ENCODE measurements around the gene EPC1. TPM values are rescaled to one million over a fixed set of nuclear protein-coding genes. Genes with fewer than 3 reads are reported as not detected.
A peak's percentile ranks its signal among the peaks of the same experiment; 100 is the strongest.

Gene EPC1
- total RNA-seq, 2 experiments from 2014 or later: 33.0 to 33.9 TPM

DNA sequence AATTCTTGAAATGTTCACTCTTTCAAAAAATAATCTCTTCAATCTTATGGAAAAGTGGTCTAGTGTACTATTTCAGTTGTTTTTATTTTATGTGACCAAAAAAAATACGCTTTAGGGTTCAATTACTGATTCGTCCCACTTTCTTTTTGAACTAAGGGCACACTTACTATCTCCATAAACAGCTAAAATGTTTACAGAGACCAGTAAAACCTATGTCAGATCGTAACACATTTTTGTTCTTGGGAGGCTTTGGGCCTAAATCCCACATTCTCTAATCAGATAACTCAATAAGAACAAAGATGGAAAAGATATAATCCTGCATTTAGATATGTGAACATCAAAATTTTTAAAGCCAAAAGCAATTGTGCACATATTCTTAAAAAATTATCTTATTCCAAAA, 29.8 kb upstream of the EPC1 start:
- DNase-seq (no peak), ATAC-seq (no peak)
- Mint-ChIP-seq H3K4me3 (no peak overlapping the region), H3K36me3 (ENCODE audit: low read depth) (peaks cover 17% of the 10 kb centered on the region), H3K27ac (peak overlapping the region; percentile 91), H3K4me1 (ENCODE audit: low read depth) (peaks cover 34% of the 10 kb centered on the region), H3K27me3 (no peaks in the 10 kb centered on the region), H3K9me3 (peaks cover 3% of the 10 kb centered on the region)
- ChIA-PET POLR2A (interaction anchor here (1.1 to 3.0 kb wide), 6 partner anchors 11 to 43 kb away, joined by 3 to 18 read pairs (median 4); no protein-coding TSS in a partner anchor), CTCF (interaction anchor here (1.5 to 3.5 kb wide), 2 partner anchors 9 to 58 kb away, joined by 5 to 25 read pairs; no protein-coding TSS in a partner anchor)
- intact Hi-C loops (cut with micrococcal nuclease): loop anchor here (10.0 kb wide), 1 partner anchor 628 kb away; no protein-coding TSS in a partner anchor
- TF ChIP-seq, protein P1, sequence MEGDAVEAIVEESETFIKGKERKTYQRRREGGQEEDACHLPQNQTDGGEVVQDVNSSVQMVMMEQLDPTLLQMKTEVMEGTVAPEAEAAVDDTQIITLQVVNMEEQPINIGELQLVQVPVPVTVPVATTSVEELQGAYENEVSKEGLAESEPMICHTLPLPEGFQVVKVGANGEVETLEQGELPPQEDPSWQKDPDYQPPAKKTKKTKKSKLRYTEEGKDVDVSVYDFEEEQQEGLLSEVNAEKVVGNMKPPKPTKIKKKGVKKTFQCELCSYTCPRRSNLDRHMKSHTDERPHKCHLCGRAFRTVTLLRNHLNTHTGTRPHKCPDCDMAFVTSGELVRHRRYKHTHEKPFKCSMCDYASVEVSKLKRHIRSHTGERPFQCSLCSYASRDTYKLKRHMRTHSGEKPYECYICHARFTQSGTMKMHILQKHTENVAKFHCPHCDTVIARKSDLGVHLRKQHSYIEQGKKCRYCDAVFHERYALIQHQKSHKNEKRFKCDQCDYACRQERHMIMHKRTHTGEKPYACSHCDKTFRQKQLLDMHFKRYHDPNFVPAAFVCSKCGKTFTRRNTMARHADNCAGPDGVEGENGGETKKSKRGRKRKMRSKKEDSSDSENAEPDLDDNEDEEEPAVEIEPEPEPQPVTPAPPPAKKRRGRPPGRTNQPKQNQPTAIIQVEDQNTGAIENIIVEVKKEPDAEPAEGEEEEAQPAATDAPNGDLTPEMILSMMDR (IDR thresholded peaks at IDR 0.05): no peak

DNA sequence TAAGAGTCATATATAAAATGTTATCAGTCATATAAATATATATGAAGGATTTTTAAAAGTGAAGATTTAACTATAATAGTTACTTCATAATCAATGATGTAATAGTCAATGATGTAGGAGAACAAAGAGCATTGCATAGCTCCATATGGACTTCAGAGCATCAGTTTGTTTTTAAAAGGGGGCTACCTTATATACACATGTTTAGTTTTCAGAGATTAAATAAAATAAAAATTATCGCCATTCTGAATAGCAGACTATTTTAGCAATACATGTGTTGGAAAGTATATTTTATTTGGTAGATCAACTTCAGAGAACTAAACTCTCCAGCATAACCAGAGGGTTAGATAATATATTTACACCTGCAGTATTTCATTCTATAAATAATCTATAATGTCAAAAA, 29.1 kb upstream of the EPC1 start:
- no peaks in the 10 kb centered on the region for H3K27me3 Mint-ChIP-seq
- DNase-seq (no peak), ATAC-seq (no peak)
- peak overlapping the region; percentile 91 for H3K27ac Mint-ChIP-seq
- intact Hi-C loops (cut with micrococcal nuclease): loop anchor here (10.0 kb wide), 1 partner anchor 629 kb away; no protein-coding TSS in a partner anchor
- peaks cover 3% of the 10 kb centered on the region for H3K9me3 Mint-ChIP-seq
- H3K4me1 Mint-ChIP-seq (ENCODE audit: low read depth): peaks cover 35% of the 10 kb centered on the region
- POLR2A ChIA-PET: interaction anchor here (1.1 kb wide), 2 partner anchors 28 to 30 kb away, joined by 3 to 4 read pairs; no protein-coding TSS in a partner anchor
- H3K4me3 Mint-ChIP-seq: no peak overlapping the region
- TF ChIP-seq, protein P1 (IDR thresholded peaks at IDR 0.05): no peak
- H3K36me3 Mint-ChIP-seq (ENCODE audit: low read depth): peaks cover 17% of the 10 kb centered on the region
- CTCF ChIA-PET: interaction anchor here (1.2 kb wide), 2 partner anchors 9 to 70 kb away, joined by 3 read pairs; partner anchors contain the start of gene CCDC7

DNA sequence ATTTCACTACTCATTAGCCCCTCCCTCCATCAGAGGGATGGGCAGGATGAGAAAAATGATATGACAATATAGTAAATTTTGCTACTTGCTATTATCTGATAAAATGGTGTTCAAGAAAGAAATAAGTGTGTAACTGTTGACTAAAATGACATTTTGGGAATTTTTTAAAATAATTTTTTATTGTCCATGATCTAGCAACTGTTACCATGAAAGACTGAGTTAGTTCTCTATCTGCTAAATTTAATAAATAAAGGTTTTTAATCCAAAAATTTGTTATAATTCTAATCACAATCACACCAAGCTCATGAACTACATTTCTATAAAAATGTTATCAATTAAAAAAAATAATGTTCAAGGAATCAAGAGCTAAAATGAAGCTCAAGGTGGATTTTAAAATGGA, 28.7 kb upstream of the EPC1 start:
- TF ChIP-seq, protein P1 (IDR thresholded peaks at IDR 0.05): no peak
- ATAC-seq (no peak), DNase-seq (no peak)
- peaks cover 36% of the 10 kb centered on the region for H3K4me1 Mint-ChIP-seq (ENCODE audit: low read depth)
- peak overlapping the region; percentile 46 for H3K4me3 Mint-ChIP-seq
- no peaks in the 10 kb centered on the region for H3K27me3 Mint-ChIP-seq
- peaks cover 17% of the 10 kb centered on the region for H3K36me3 Mint-ChIP-seq (ENCODE audit: low read depth)
- intact Hi-C loops (cut with micrococcal nuclease): loop anchor here (10.0 kb wide), 1 partner anchor 629 kb away; no protein-coding TSS in a partner anchor
- POLR2A ChIA-PET: interaction anchor here (1.1 kb wide), 2 partner anchors 27 to 30 kb away, joined by 3 to 4 read pairs; no protein-coding TSS in a partner anchor
- H3K27ac Mint-ChIP-seq: peak overlapping the region; percentile 62
- CTCF ChIA-PET: interaction anchor here (1.2 kb wide), 2 partner anchors 8 to 70 kb away, joined by 3 read pairs; partner anchors contain the start of gene CCDC7
- H3K9me3 Mint-ChIP-seq: peaks cover 3% of the 10 kb centered on the region

DNA sequence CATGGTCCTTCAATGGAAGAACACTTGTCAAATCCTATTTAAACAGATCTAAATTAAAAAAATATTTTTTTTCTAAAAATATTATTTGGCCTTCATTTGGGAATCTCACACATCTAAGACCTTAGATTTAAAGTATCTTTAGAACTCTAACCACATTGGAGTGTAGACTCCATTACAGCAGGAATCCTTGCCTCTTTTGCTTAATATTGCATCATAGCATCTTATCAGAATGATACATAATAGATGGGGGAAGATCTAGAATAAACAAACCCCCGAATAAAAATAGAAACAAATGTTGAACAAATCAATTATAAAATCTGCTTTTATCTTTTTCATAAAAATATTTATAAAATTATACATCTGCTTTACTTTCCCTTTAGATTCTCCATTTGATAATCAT, 27.6 kb upstream of the EPC1 start:
- POLR2A ChIA-PET: no interaction called here
- Mint-ChIP-seq H3K4me3 (peak overlapping the region; percentile 46), H3K36me3 (ENCODE audit: low read depth) (peaks cover 17% of the 10 kb centered on the region), H3K4me1 (ENCODE audit: low read depth) (peaks cover 39% of the 10 kb centered on the region), H3K9me3 (peaks cover 3% of the 10 kb centered on the region), H3K27ac (peak overlapping the region; percentile 66), H3K27me3 (no peaks in the 10 kb centered on the region)
- CTCF ChIA-PET: no interaction called here
- TF ChIP-seq, protein P1 (IDR thresholded peaks at IDR 0.05): no peak
- DNase-seq (no peak), ATAC-seq (no peak)
- intact Hi-C loops (cut with micrococcal nuclease): loop anchor here (10.0 kb wide), 1 partner anchor 630 kb away; no protein-coding TSS in a partner anchor

DNA sequence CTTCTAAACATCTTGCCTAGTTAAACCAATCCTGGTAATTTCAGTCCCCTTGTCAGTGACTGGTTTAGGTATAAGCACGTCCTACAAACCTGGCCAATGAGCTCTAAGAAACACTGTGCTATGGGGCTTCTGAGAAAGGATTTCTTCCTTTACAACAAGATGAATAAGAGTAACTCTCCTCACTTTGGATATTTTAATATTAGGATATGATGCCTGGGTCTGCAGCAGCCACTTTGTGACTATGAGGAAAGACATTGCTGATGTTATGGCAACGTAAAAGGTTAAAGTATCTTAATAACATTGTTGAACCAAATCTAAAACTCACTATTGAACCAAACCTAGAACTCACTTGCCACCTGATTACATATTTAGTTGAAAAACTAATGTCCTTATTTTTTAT, 26.5 kb upstream of the EPC1 start:
- ChIA-PET POLR2A (interaction anchor here (0.9 to 2.2 kb wide), 4 partner anchors 9 to 76 kb away, joined by 4 to 8 read pairs (median 4); no protein-coding TSS in a partner anchor), CTCF (interaction anchor here (0.8 to 2.3 kb wide), 5 partner anchors 9 to 636 kb away, joined by 3 to 7 read pairs (median 4); no protein-coding TSS in a partner anchor)
- DNase-seq: no peak
- Mint-ChIP-seq H3K9me3 (peaks cover 3% of the 10 kb centered on the region), H3K4me1 (ENCODE audit: low read depth) (peaks cover 39% of the 10 kb centered on the region), H3K36me3 (ENCODE audit: low read depth) (peaks cover 17% of the 10 kb centered on the region), H3K4me3 (no peak overlapping the region), H3K27me3 (no peaks in the 10 kb centered on the region), H3K27ac (peak overlapping the region; percentile 16)
- TF ChIP-seq, protein P1 (IDR thresholded peaks at IDR 0.05): no peak
- intact Hi-C loops (cut with micrococcal nuclease): loop anchor here (10.0 kb wide), 1 partner anchor 631 kb away; no protein-coding TSS in a partner anchor
- ATAC-seq: no peak
